DMS 273 treated with DMSO at 0.1 percent for 48 hours (cell line): ENCODE measurements around the gene NT5M.

Experiments used
- DNase-seq: peaks from one replicate; lab custom pipeline; 2025; lab: John Stamatoyannopoulos, UW

NT5M gene

DNA sequence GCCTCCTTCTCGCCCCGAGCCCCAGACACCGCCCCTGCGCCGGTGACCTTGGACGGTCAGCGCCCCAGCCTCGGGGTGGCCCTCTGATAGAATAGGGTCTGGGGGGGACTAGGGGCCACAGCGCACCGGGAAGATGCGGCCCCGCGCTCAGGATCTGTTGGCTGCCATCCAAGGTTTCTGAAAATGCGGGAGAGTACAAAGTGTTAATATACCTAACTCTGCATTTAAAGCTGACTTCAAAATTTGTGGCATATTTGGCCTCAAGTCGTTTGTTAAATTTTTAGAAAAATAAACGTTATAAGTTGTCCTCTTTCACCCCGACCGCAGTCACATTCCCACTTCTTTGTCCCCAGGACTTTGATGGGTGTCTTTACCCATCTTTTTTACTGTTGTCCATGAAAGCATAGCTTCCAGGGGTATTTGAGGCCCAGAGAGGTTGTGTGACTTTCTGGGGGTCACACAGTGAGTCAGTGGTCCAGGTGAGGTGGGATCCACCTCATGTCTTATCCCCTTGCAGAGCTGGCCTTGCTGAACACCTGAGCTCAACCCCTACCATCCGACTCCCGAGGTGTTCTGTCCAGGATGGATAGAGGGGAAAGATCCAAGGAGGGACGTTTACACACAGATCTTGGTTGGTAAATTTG lies 796 bp downstream of the NT5M start:
- no peak for DNase-seq

- DNase-seq = no peak
Observed at GRCh38 chr17:17304521-17304985, 1.4 kb downstream of the NT5M start.

GRCh38 chr17:17305281-17305801 lies 2.2 kb downstream of the NT5M start:
- peak; percentile 19 for DNase-seq

DNA sequence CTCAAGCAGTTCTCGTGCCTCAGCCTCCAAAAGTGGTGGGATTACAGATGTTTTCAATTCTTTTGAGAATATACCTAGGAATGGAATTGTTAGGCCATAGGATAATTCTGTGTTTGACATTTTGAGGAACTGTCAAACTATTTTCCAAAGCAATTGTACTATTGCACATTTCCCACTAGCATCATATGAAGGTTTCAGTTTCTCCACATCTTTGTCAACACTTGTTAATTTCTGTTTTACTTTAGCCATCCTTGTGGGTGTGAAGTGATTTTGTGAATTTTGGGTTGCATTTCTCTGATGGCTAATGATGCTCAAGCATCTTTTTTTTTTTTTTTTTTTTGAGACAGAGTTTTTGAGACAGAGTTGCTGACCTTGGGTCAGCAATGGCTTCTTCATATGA lies 6.2 kb downstream of the NT5M start:
- no peak for DNase-seq

DNA sequence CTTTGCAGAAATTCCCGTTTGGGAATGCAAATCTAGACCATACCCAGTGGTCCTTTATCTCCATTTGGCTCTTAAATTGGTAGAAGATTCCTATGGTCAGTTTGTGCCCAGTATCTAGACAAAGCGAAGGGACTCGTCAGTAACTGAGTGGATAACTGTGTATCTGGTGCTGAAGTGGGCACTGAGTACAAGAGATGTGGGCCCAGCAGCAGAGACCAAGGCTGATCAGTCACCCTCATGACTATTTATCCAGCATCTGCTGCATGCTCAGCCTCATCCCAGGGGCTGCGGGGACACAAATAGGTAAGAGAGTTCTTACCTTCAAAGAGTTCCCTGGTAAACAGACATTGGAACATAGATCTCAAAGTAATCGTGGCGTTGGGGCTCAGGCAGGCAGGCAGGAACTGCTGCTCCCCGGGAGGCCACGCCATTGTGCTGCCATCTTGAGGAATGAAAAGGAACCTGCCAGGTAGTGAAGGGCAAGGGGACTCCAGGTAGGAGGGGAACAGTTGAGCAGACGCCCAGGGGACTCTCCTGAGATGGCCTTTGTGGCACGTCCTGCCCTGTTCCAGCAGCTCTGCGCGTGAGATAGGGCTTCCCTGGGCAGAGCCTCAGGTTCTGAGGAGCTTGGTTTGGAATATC lies 10.3 kb downstream of the NT5M start:
- no peak for DNase-seq

DNA sequence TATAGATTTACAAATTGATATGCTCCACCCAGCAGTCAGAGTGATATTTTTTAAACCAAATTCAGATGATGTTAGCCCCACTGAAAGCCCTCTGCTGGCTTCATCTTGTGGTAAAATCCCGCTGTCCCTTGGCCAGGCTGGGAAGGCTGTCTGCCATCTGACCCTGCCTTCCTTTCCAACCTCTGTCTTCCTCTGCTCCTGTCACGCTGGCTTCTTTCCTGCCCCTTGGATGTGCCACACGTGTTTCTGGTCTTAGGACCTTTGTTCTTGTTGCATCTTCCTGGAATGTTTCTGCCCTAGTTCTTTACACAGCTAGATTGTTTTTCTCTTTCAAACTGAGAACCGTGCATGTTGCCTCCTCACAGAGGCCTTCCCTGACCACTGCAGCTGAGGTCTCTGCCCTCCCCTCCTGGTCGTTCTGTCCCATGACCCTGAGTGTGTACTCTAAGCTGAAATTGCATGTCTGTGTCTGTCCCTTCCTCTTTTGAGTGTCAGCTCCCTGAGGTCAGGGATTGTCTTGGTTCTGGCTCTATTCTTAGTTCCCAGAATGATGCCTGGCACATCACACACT lies 11.4 kb downstream of the NT5M start:
- no peak for DNase-seq

GRCh38 chr17:17315142-17315821 lies 12.1 kb downstream of the NT5M start:
- DNase-seq = no peak

DNA sequence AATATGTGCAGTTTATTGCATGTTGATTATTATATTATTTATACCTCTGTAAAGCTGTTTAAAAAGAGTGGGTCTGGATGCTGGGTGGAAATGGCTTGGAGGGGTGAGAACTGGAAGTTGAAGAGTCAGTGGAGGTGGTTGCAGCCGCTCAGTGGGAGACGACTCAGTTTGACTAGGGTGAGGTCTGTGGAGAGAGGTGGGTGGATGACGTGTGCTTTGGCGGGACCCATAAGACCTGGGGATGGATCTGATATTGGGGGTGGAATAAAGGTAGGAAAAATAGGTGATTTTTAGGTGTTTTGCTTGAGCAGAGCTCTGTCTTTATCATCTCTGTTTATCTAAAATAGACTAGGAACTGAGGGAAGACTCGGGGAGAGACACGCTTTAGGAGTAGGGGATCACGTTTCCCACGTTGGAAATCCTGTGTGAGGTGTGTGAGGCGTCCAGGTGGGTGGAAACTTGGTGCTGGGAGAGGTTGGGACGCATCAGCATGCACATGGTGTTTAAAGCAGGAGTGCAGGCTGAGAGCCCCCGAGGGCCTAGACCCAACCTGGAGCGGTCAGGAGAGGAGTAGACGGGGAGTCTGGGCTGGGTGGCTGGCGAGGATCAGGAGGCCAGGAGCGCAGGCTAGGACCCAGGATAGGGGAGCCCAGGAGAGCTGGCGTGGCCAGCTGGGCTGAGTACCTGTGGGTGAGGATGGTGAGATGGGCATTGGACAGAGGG lies 17.2 kb downstream of the NT5M start:
- no peak for DNase-seq

DNA sequence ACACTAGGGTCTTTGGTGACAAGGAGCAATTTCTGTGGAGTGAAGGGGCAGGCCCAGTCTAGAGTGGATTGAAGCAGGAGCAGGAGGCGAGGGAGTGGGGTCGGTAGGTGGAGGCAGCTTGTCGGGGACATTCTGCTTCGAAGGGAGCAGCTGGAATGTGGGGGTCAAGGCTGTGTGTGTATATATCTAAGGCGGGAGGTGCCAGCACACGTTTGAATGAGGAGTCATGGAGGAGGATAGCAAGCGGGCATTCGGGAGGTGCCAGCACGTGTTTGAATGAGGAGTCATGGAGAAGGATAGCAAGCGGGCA lies 17.7 kb downstream of the NT5M start:
- DNase-seq = no peak

GRCh38 chr17:17321356-17322025 lies 18.3 kb downstream of the NT5M start:
- DNase-seq = no peak

DNA sequence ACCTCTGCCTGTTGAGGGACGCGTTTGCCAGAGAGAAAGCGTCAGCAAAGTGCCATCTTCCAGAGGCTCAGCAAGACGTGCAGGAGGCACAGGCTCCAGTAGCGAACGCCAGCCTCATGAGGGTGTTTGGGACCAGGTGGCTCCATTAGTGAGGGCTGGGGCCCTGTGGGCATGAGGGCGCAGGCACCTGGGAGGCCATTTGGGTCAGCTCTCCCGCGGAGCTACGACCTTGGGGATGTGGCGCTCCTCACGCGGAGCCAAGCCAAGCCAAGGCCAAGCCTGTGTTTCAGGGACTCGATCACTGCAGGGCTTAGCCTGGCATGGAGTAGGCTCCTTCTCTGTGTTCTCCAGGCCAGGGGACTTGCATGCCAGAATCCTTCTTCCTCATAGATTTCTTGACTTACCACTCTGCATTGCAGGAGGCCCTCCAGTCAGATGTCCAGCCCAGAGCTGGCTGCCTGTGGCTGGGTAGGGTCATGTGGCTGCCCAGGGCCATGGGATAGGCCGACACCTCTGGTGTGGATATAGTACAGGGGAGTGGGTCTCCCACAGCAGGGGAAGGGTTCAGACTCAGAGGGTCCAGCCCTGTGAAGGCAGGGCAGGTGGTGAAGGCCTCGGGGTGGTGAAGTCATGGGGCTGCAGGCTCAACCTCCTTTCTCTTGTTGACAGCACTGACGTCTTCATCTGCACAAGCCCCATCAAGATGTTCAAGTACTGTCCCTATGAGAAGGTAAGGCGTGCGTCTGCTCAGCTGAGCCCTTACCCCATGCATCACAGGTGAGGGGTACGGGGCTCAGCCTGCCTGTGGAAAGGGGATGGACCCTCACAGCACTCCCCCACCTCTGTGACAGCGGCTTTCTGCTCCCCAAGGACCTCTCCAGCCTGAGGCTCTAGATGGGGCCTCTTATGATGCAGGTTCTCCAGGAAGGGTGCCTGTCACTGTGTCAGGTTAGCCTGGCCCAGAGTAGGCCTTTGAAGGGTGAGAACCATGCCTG lies 19.6 kb downstream of the NT5M start:
- DNase-seq = no peak

DNA sequence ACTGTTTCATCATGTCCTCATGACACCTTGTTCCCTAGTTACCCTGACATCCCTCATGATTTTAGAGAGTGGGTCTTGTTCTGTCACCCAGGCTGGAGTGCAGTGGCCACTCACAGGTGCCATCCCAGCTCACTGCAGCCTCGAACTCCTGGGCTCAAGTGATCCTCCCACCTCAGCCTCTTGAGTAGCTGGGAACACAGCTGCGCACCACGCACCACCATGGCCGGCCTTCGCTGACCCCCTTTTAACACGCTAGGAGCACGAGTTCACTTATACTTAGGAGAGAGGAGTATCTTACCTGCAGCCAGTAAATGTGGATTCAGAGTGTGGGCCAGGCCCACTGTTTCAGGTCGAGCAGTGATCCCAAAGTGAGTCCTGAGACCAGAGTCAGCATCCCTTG lies 21.4 kb downstream of the NT5M start:
- DNase-seq = no peak

DNA sequence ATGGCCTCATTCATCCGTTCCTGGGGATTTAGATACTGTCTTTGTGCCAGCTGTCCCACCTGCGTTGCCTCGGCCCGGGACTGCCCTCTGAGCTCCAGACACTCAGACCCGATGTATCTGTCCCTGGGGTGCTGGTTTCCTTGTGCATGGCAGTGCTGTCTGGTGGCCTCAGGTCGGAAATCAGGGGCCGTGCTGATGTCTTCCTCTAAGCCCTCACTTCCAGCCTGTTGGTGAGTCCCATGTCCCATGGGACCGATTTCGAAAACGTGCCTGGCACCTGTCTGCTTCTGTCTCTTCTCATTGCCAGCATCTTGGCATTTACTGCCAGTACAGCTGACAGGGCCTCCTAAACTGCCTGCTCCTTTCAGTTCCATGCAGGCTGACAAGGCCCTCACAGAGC lies 22.1 kb downstream of the NT5M start:
- DNase-seq = no peak

- DNase-seq = no peak
Observed at GRCh38 chr17:17325816-17326215, 22.6 kb downstream of the NT5M start.

DNA sequence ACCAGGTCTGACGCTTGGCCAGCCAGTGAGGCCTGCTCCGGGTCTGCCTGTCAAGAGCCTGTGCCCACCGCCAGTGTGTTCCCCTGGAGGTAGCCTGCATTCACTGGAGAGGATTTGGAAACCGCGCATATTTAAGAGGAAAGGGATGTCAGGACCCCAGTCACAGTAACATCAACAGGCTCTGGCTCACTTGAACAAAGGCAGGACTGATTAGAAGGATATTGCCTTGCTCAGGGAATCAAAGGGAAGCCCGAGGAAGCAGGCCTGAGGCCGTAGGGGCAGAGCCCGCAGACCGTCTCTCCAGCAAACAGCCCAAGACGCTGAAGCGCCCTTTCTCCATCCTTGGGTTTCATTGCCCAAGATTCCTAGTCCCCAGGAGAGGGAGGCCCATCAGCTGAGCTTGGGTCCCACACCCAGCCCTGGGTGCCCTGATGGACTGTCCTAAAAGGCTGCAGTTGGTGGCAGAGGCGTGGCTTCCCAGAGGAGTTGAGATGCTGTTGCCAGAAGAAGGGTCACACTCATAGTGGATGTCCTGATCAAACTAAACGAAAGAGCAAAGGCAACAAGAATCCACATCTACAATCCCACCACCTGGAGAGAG lies 23.2 kb downstream of the NT5M start:
- no peak for DNase-seq

DNA sequence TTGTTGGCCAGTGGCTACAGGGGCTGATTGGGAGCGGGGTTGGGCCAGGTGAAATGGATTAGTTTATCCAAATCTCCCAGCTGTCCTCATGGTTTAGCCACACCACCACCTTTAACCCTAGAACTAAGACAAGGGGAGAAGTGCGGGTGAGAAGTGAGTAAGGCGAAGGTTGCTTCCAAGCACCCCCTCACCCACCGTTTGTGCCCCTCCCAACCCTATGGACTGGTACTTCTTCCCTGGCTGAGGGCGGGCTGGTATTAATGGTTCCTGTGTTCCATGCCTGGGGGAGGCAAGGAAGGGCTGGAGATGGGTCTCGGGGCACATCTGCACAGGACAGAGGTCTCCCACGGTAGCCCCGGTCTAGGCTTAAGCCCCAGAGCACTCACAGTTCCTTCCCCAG lies 25.1 kb downstream of the NT5M start:
- no peak for DNase-seq

DNA sequence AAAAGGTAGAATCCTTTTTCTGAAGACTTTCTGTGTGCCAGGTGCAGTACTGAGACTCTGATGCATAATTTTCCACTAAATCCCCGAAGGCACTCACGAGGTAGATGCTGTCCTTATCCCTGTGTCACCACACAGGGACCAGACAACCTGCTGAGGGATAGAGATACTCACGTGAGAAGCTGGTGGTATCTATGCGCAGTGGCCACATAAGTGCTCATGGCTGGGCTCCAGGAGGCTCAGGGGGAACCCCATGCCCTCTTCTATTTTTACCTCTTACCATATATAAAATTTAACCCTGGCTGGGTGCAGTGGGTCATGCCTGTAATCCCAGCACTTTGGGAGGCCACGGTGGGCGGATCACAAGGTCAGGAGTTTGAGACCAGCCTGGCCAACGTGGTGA lies 38.3 kb downstream of the NT5M start:
- DNase-seq = no peak

DNA sequence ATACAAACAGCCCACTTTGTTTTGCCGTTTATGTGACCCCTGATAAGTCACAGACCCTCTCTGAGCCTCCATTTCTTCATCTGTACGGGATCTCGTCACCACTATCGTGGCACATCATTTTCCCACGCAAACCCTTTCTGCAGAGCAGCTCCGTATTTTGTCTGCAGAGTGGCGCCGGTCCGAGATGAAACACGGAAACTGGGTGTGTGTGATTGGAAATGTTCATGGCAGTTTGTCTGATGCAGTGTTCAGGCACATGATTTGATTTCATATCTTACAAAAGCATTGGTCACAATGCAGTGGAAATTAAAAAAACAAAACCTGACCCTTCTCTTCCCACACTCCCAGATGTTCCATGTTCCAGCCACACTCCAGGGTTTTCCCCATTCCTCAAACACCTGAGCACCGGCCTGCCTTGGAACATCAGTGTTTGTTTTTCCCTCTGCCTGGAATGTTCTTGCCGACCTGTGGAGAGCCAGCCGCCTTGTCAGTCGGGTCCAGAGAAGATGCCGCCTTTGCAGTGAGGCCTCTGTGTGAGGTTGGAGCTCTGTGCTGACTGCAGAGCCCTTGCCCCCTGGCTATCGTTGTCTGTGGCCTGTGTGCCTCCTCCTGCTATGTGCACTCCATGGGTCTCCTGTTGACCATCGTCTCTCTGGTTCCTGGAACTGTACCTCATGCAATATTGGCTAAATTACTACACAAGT lies 39.2 kb downstream of the NT5M start:
- no peak for DNase-seq

DNA sequence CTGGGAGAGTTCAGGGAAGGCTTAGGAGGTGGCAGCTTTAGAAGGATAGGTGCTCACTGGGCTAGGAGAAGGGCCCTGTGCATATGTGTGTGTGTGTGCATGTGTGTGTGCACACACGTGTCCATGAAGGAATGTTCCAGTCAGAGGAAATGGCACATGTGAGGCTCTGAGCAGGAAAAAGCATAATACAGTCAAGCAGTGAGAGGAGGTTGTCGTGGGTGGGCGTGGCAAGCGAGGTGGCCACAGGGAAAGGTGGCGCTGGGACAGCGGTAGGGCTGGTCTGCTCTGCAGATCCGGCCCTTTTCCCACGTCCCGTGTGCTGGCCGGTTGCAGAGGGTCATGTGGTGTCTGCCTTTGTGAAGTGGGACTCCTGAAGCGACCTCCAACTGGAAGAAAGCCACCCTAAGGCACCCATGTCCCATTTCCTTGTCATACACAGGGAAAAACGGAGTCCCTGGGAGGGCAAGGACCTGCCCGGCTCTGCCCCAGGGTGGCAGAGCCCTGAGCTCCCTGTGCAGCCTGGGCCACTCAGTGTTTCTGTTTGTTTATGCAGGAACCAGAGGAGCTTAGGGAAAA lies 40.1 kb downstream of the NT5M start:
- no peak for DNase-seq
